Cardiac muscle cell (in vitro differentiated cells and primary cell): ENCODE results near the gene BCAP31. TPM values are rescaled to one million over a fixed set of nuclear protein-coding genes. Genes with fewer than 3 reads are reported as not detected.

ENCODE experiments used
- DNase-seq, 2 donors: peaks; one replicate each; pipeline versions ENCODE4 v3.0.0 to v3.0.0-alpha.2; 2010 to 2017; ENCODE audit warnings: low read depth in 1 of 2, low spot score in 1 of 2
- H3K27ac ChIP-seq: fragments of 200-600 bp; sonication (generic); 2 replicates; pipeline ENCODE4 v1.5.1; 2016
- H3K27me3 ChIP-seq: fragments of 200-600 bp; sonication (generic); 2 replicates; pipeline ENCODE4 v1.6.0; 2016; ENCODE audit warnings: control low read depth
- H3K36me3 ChIP-seq: fragments of 200-600 bp; sonication (generic); 2 replicates; pipeline ENCODE4 v1.5.1; 2016; ENCODE audit warnings: control low read depth
- H3K4me1 ChIP-seq: fragments of 200-600 bp; sonication (generic); 2 replicates; pipeline ENCODE4 v1.8.1; 2017; ENCODE audit warnings: low read depth, mild to moderate bottlenecking, mixed run types
- H3K4me3 ChIP-seq: fragments of 200-600 bp; sonication (generic); 2 replicates; pipeline ENCODE4 v1.5.1; 2016; ENCODE audit warnings: mild to moderate bottlenecking
- H3K9me3 ChIP-seq: fragments of 200-600 bp; sonication (generic); 2 replicates; pipeline ENCODE4 v1.5.1; 2017; ENCODE audit warnings: low read depth, mild to moderate bottlenecking, control low read depth
- CTCF ChIP-seq: IDR thresholded peaks from 2 replicates; pipeline ENCODE4 v1.5.1; 2012; ENCODE audit warnings: low read depth, mild to moderate bottlenecking, low read length
- polyA plus RNA-seq: library from polyadenylated mRNA; unstranded; fragments of >200 nt; fragmentation: Nextera tagmentation; extraction: Ambion mirVana; gene quantifications from 2 replicates; pipeline ENCODE4 v1.2.1, GENCODE V29; 2016
- total RNA-seq: library from RNA; depleted of rRNA; stranded (reverse); fragments of >200 nt; gene quantifications from 2 replicates; pipeline ENCODE4 v1.2.3, GENCODE V29; 2016

Gene BCAP31
- total and polyA plus RNA-seq, 2 experiments from 2014 or later = 74.7 to 269 TPM

- TF ChIP-seq CTCF = no peak
- H3K27me3 ChIP-seq = no peaks in the 10 kb centered on the region
- no peak overlapping the region for H3K4me3 ChIP-seq
- H3K9me3 ChIP-seq = no peaks in the 10 kb centered on the region
- no peak overlapping the region for H3K27ac ChIP-seq
- DNase-seq = no peak
- H3K36me3 ChIP-seq = no peaks in the 10 kb centered on the region
- peaks cover 2% of the 10 kb centered on the region for H3K4me1 ChIP-seq
Observed at GRCh38 chrX:153690466-153690865, 33.7 kb downstream of the BCAP31 start.

- Histone ChIP-seq H3K36me3 (no peaks in the 10 kb centered on the region), H3K27ac (no peak overlapping the region), H3K4me1 (peaks cover 6% of the 10 kb centered on the region), H3K27me3 (no peaks in the 10 kb centered on the region), H3K9me3 (no peaks in the 10 kb centered on the region), H3K4me3 (peak overlapping the region; percentile 51)
- no peak for DNase-seq
- TF ChIP-seq CTCF = no peak
Observed at GRCh38 chrX:153689654-153690465, 34.3 kb downstream of the BCAP31 start.

DNA sequence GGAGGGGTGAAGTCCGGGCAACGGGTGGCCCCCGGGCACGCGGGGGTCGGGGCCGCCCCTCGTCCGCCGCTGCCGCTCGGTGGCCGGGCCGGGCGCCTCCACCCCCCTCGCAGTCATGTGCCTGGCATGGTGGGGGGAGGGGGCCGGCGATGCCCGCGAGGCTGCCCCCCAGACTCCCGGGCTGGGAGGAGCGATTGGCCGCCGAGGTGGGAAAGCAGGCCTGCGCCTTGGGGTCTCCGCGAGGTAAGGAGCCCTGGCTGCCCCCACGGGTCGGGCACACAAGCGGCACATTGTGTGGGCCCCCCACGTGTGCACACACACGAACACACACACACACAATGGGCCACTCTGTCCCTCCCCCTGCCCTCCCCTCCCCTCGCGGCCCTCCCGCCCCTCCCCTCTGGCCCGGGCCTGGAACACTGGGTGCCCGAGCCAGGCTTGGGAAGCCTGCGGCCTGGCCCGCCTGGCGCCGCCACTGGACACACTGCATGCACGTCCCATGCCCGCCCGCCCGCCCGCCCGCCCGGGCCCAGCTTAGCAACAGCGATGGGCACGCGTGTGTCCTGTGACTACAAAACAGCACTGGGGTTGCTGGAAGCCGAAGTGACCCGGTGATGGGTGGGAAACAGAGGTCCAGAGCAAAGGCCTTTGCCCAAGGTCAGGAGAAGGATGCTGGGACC is 35.1 kb downstream of the BCAP31 start:
- Histone ChIP-seq H3K4me1 (peaks cover 8% of the 10 kb centered on the region), H3K4me3 (peak overlapping the region; percentile 51), H3K27me3 (no peaks in the 10 kb centered on the region), H3K27ac (no peak overlapping the region), H3K36me3 (no peaks in the 10 kb centered on the region), H3K9me3 (no peaks in the 10 kb centered on the region)
- peak in 1 of 2 donors; percentile 29 for DNase-seq
- TF ChIP-seq CTCF = no peak

GRCh38 chrX:153688506-153688905 is 35.7 kb downstream of the BCAP31 start:
- H3K9me3 ChIP-seq = no peaks in the 10 kb centered on the region
- peak overlapping the region; percentile 51 for H3K4me3 ChIP-seq
- TF ChIP-seq CTCF = no peak
- H3K4me1 ChIP-seq = peaks cover 8% of the 10 kb centered on the region
- H3K27ac ChIP-seq = no peak overlapping the region
- no peak for DNase-seq
- no peaks in the 10 kb centered on the region for H3K36me3 ChIP-seq
- no peaks in the 10 kb centered on the region for H3K27me3 ChIP-seq

DNA sequence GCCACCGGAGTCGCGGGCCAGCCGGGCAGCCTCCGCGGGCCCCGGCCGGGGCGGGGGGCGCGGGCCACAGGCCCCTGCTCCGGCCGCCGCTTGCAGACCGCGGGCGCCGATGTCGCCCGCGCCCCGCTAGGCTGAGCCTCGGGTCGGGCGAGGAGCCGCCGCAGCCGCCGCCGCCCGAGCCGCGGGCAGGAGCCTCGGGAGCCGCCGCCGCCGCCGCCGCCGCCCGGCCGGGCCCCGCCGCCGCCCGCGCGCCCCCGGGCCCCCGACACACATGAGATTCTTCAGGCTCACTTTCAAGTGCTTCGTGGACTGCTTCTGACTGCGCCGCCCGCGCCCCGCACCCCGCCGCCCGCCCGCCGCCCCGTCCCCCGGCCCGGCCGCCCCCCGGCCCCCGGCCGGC is 36.1 kb downstream of the BCAP31 start:
- Histone ChIP-seq H3K4me1 (peaks cover 8% of the 10 kb centered on the region), H3K27ac (no peak overlapping the region), H3K27me3 (no peaks in the 10 kb centered on the region), H3K36me3 (no peaks in the 10 kb centered on the region), H3K9me3 (no peaks in the 10 kb centered on the region), H3K4me3 (no peak overlapping the region)
- TF ChIP-seq CTCF = no peak
- DNase-seq = no peak
